ENCODE data around the gene EIF2S2.

Gene EIF2S2

DNA sequence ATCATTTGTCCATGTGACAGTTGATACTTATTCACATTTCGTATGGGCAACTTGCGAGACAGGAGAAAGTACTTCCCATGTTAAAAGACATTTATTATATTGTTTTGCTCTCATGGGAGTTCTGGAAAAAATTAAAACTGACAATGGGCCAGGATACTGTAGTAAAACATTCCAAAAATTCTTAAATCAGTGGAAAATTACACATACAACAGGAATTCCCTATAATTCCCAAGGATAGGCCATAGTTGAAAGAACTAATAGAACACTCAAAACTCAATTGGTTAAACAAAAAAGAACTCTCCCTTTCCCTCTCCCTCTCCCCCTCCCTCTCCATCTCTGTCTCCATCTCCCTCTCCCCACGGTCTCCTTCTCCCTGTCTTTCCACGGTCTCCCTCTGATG, 19.4 kb upstream of the EIF2S2 start:
- Histone ChIP-seq H3K4me3 (ENCODE audit: low read depth in 1 of 2, low read length in 1 of 2) (no peak overlapping the region), H3K27me3 (no peaks in the 10 kb centered on the region), H3K36me3 (no peaks in the 10 kb centered on the region), H3K27ac (no peak overlapping the region), H3K4me1 (ENCODE audit: control insufficient read depth in 1 of 2, insufficient read depth in 1 of 2, low read depth in 1 of 2, low read length in 1 of 2) (peaks cover 17 to 34% of the 10 kb centered on the region in 2 experiments), H3K9me3 (no peaks in the 10 kb centered on the region)
- TF ChIP-seq, protein P1, sequence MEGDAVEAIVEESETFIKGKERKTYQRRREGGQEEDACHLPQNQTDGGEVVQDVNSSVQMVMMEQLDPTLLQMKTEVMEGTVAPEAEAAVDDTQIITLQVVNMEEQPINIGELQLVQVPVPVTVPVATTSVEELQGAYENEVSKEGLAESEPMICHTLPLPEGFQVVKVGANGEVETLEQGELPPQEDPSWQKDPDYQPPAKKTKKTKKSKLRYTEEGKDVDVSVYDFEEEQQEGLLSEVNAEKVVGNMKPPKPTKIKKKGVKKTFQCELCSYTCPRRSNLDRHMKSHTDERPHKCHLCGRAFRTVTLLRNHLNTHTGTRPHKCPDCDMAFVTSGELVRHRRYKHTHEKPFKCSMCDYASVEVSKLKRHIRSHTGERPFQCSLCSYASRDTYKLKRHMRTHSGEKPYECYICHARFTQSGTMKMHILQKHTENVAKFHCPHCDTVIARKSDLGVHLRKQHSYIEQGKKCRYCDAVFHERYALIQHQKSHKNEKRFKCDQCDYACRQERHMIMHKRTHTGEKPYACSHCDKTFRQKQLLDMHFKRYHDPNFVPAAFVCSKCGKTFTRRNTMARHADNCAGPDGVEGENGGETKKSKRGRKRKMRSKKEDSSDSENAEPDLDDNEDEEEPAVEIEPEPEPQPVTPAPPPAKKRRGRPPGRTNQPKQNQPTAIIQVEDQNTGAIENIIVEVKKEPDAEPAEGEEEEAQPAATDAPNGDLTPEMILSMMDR (IDR thresholded peaks at IDR 0.05) = no peak

GRCh38 chr20:34129518-34130162, 17.6 kb upstream of the EIF2S2 start:
- no peaks in the 10 kb centered on the region for H3K9me3 ChIP-seq
- H3K4me1 ChIP-seq (ENCODE audit: control insufficient read depth in 1 of 2, insufficient read depth in 1 of 2, low read depth in 1 of 2, low read length in 1 of 2) = peaks cover 14 to 19% of the 10 kb centered on the region in 2 experiments
- H3K27ac ChIP-seq = no peak overlapping the region
- TF ChIP-seq, protein P1 (IDR thresholded peaks at IDR 0.05) = peak; percentile 87
- H3K27me3 ChIP-seq = no peaks in the 10 kb centered on the region
- no peak overlapping the region for H3K4me3 ChIP-seq (ENCODE audit: low read depth in 1 of 2, low read length in 1 of 2)
- no peaks in the 10 kb centered on the region for H3K36me3 ChIP-seq

- no peak overlapping the region for H3K4me3 ChIP-seq (ENCODE audit: low read depth in 1 of 2, low read length in 1 of 2)
- H3K9me3 ChIP-seq = no peaks in the 10 kb centered on the region
- H3K27ac ChIP-seq = no peak overlapping the region
- H3K4me1 ChIP-seq (ENCODE audit: control insufficient read depth in 1 of 2, insufficient read depth in 1 of 2, low read depth in 1 of 2, low read length in 1 of 2) = peaks cover 5 to 10% of the 10 kb centered on the region in 2 experiments
- TF ChIP-seq, protein P1 (IDR thresholded peaks at IDR 0.05) = no peak
- no peaks in the 10 kb centered on the region for H3K36me3 ChIP-seq
- no peaks in the 10 kb centered on the region for H3K27me3 ChIP-seq
Measured at GRCh38 chr20:34127792-34128191, 15.7 kb upstream of the EIF2S2 start.

DNA sequence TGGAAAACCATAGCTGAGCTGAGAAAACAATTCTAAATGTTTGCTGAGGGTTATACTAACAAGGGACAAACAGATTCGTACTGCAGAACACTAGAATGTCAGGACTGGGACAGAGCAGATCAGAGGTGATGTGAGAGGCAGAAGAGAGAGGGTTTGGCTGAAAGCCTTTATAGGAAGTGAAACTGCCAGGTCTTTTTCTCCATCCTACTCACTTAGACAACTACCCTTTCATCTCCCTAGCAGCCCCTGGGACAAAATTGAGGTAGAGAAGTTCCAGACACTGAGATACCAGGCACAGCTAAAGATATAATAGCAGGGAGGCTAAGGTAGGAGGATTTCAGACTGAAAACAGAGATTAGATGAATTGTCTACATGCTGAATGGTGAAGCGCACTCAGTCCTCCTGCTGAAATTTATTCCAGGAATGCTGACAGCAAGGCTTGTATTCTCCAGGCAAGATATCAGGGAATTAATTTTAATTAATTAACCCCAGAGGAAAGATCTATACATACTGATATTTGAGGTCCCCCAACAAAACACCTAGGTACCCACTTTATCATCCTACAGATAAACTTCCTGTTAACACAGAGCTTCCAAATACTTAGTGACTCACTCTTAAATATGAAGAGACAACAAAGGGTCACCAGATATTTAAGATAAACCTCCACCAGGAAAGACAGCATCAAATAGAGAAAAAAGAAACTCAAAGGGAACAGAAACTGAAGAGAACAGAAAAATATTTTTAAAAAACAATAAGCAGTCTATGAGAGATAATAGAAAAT, 12.6 kb upstream of the EIF2S2 start:
- TF ChIP-seq, protein P1 (IDR thresholded peaks at IDR 0.05) = no peak
- Histone ChIP-seq H3K27me3 (no peaks in the 10 kb centered on the region), H3K4me3 (ENCODE audit: low read depth in 1 of 2, low read length in 1 of 2) (no peak overlapping the region), H3K9me3 (no peaks in the 10 kb centered on the region), H3K36me3 (no peaks in the 10 kb centered on the region), H3K27ac (no peak overlapping the region), H3K4me1 (ENCODE audit: control insufficient read depth in 1 of 2, insufficient read depth in 1 of 2, low read depth in 1 of 2, low read length in 1 of 2) (peaks cover 7 to 8% of the 10 kb centered on the region in 2 experiments)

- peaks cover 3 to 5% of the 10 kb centered on the region in 2 experiments for H3K4me1 ChIP-seq (ENCODE audit: control insufficient read depth in 1 of 2, insufficient read depth in 1 of 2, low read depth in 1 of 2, low read length in 1 of 2)
- no peak overlapping the region for H3K27ac ChIP-seq
- H3K9me3 ChIP-seq = no peaks in the 10 kb centered on the region
- no peak overlapping the region for H3K4me3 ChIP-seq (ENCODE audit: low read depth in 1 of 2, low read length in 1 of 2)
- TF ChIP-seq, protein P1 (IDR thresholded peaks at IDR 0.05) = no peak
- no peaks in the 10 kb centered on the region for H3K36me3 ChIP-seq
- H3K27me3 ChIP-seq = no peaks in the 10 kb centered on the region
Measured at GRCh38 chr20:34123309-34123708, 11.3 kb upstream of the EIF2S2 start.
